ENCODE data around the gene POP4. TPM values are rescaled to one million over a fixed set of nuclear protein-coding genes. Genes with fewer than 3 reads are reported as not detected.
A peak's percentile ranks its signal among the peaks of the same experiment; 100 is the strongest.

POP4 gene
- total and polyA plus RNA-seq, 2 of the 4 experiments (the other 2 are of a cell fraction) = 65.1 to 87.2 TPM

GRCh38 chr19:29618434-29618833 is 12.4 kb downstream of the POP4 start:
- no peak overlapping the region for H4K91ac ChIP-seq (ENCODE audit: insufficient read depth, low read depth, low read length)
- H3K14ac ChIP-seq (replicated peaks; ENCODE audit: low read depth, low read length) = no peak overlapping the region
- H3K4me3 ChIP-seq (ENCODE audit: insufficient read depth, low read depth, low read length) = no peak overlapping the region
- no peak overlapping the region for H3K23ac ChIP-seq (ENCODE audit: low read depth, low read length)
- CTCF ChIA-PET = no interaction called here
- no peak overlapping the region for H2BK5ac ChIP-seq (ENCODE audit: low read depth, low read length, poor library complexity, severe bottlenecking)
- no peak overlapping the region for H2AK5ac ChIP-seq (ENCODE audit: low read depth, low read length)
- BruUV-seq (replicated peaks) = no TSS peak
- peaks cover 23% of the 10 kb centered on the region; the same call in 1 of the 2 replicates for H3K36me3 ChIP-seq (ENCODE audit: control insufficient read depth, insufficient read depth, low read length)
- no peak for DNase-seq
- no peak overlapping the region for H3K9ac ChIP-seq (ENCODE audit: low read depth, low read length)
- H4K5ac ChIP-seq (ENCODE audit: low read depth, low read length) = no peak overlapping the region
- dilution Hi-C loops (cut with HindIII; ENCODE audit: low sequenced_read_pairs, unreplicated experiment) = no loop called here
- H3K27me3 ChIP-seq (ENCODE audit: control insufficient read depth, insufficient read depth, low read length) = no peaks in the 10 kb centered on the region; the same call in 1 of the 2 replicates
- H2AK9ac ChIP-seq (replicated peaks; ENCODE audit: low read depth, low read length, poor library complexity) = peak overlapping the region; percentile 52
- H3K18ac ChIP-seq (ENCODE audit: low read depth, low read length) = no peak overlapping the region
- intact Hi-C loops (cut with micrococcal nuclease) = no loop called here
- H3K4me2 ChIP-seq (ENCODE audit: low read depth, low read length) = no peak overlapping the region
- no peak overlapping the region for H3K56ac ChIP-seq (ENCODE audit: extremely low read depth, insufficient read depth, low read length)
- in situ Hi-C loops (cut with MboI; ENCODE audit: low sequenced_read_pairs) = no loop called here
- ATAC-seq (ENCODE audit: low read depth) = no peak
- TF ChIP-seq RAD21 (IDR thresholded peaks at IDR 0.05; ENCODE audit: low read length) (no peak), CTCF (conservative IDR thresholded peaks at IDR 0.05; ENCODE audit: low read depth, low read length) (no peak), CEBPB (IDR thresholded peaks at IDR 0.05; ENCODE audit: low read depth, low read length) (no peak), NFE2L2 (IDR thresholded peaks at IDR 0.05; ENCODE audit: low read depth, low read length) (no peak), MXI1 (IDR thresholded peaks at IDR 0.05; ENCODE audit: borderline replicate concordance, low read depth, low read length) (no peak)
- no peaks in the 10 kb centered on the region for H3K4me1 ChIP-seq (ENCODE audit: control insufficient read depth, insufficient read depth, low read length)
- no peaks in the 10 kb centered on the region for H3K9me1 ChIP-seq (ENCODE audit: insufficient read depth, low read length)
- H2AFZ ChIP-seq (replicated peaks; ENCODE audit: low read length, poor library complexity) = no peak overlapping the region
- no peaks in the 10 kb centered on the region for H3K79me1 ChIP-seq (ENCODE audit: low read depth in 1 of 2, low read length in 2 of 2)
- POLR2A ChIA-PET (ENCODE audit: unreplicated experiment) = no interaction called here
- no peak overlapping the region for H3K4ac ChIP-seq (ENCODE audit: low read depth, low read length)
- no peak overlapping the region for H2BK15ac ChIP-seq (ENCODE audit: low read depth, low read length)
- H2BK20ac ChIP-seq (ENCODE audit: low read depth, low read length) = no peak overlapping the region
- H3K27ac ChIP-seq (ENCODE audit: insufficient read depth, low read length) = no peak overlapping the region
- WGBS, 2 experiments (ENCODE audit: extremely low coverage in 2 of 2, insufficient read length in 1 of 2) = 62% methylated on average over 4 of the region's 7 CpGs; no CpG with 5 or more reads in 1 of the 2 experiments
- H4K20me1 ChIP-seq (ENCODE audit: insufficient read depth, low read length) = no peaks in the 10 kb centered on the region
- H2BK120ac ChIP-seq (ENCODE audit: low read depth, low read length) = no peak overlapping the region
- no peak overlapping the region for H4K8ac ChIP-seq (ENCODE audit: low read depth in 2 of 2, low read length in 2 of 2)
- H3K9me3 ChIP-seq (ENCODE audit: control insufficient read depth, insufficient read depth, low read length) = no peaks in the 10 kb centered on the region
